HG02610 (cell line): Measurements from ENCODE around the gene BMP6.

Source experiments
- ATAC-seq: cut with Tn5 transposase; IDR thresholded peaks from one replicate; pipeline ENCODE4 v1.9.1; 2021; ENCODE audit warnings: mild to moderate bottlenecking, moderate library complexity; ENCODE audit not compliant: unreplicated experiment

BMP6 gene

GRCh38 chr6:7719364-7719850, 6.5 kb upstream of the BMP6 start:
- ATAC-seq, result no peak

- ATAC-seq, result no peak
These were observed 5.6 kb upstream of the BMP6 start for GRCh38 chr6:7720346-7720745.

- ATAC-seq, result no peak
These were observed 4.2 kb upstream of the BMP6 start for GRCh38 chr6:7721649-7722048.

- peak; percentile 35 for ATAC-seq
These were observed 2.9 kb upstream of the BMP6 start for GRCh38 chr6:7723041-7723447.

- ATAC-seq, result no peak
These were observed 2.3 kb upstream of the BMP6 start for GRCh38 chr6:7723554-7723953.

GRCh38 chr6:7725412-7725811, 487 bp upstream of the BMP6 start:
- no peak for ATAC-seq

GRCh38 chr6:7726416-7727085, 652 bp downstream of the BMP6 start:
- peak; percentile 7 for ATAC-seq

GRCh38 chr6:7727086-7727945, 1.4 kb downstream of the BMP6 start:
- ATAC-seq, result peak; percentile 2

- ATAC-seq, result peak; percentile 30
These were observed 2.3 kb downstream of the BMP6 start for GRCh38 chr6:7727946-7728854.

- no peak for ATAC-seq
These were observed 3.1 kb downstream of the BMP6 start for GRCh38 chr6:7728855-7729590.

- no peak for ATAC-seq
These were observed 4.3 kb downstream of the BMP6 start for GRCh38 chr6:7730001-7730783.

- no peak for ATAC-seq
These were observed 4.9 kb downstream of the BMP6 start for GRCh38 chr6:7730784-7731227.

GRCh38 chr6:7731294-7731693, 5.4 kb downstream of the BMP6 start:
- ATAC-seq, result no peak

- ATAC-seq, result no peak
These were observed 6.3 kb downstream of the BMP6 start for GRCh38 chr6:7732228-7732627.

- ATAC-seq, result no peak
These were observed 8.9 kb downstream of the BMP6 start for GRCh38 chr6:7734707-7735383.

GRCh38 chr6:7737106-7737505, 11.2 kb downstream of the BMP6 start:
- no peak for ATAC-seq

- no peak for ATAC-seq
These were observed 12.0 kb downstream of the BMP6 start for GRCh38 chr6:7737867-7738266.

GRCh38 chr6:7742223-7742785, 16.4 kb downstream of the BMP6 start:
- no peak for ATAC-seq

GRCh38 chr6:7745942-7746341, 20.0 kb downstream of the BMP6 start:
- no peak for ATAC-seq
